Measurements from ENCODE around the gene KSR1. TPM values are rescaled to one million over a fixed set of nuclear protein-coding genes. Genes with fewer than 3 reads are reported as not detected.

The KSR1 gene
- total RNA-seq, 4 donors from 2014 or later = 26.0 to 37.5 (median 35.0) TPM

DNA sequence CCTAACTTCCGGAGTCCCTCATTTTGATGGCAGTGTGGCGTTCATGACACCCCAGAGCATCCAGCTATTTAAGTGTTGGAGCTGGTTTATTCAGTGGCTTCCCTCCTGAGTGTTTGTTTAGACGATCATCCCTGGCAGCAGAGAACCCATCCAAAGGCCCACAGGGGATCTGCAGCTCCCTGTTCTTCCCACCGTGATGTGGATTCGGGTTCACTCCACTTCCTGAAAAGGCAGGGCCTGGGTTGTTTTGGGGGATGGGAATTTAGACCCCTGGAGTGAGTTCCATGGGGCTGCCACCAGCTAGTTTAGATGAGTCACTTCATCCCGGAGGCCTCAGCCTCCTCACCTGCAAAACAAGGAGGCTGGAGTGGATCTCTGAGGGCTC, 2.3 kb downstream of the KSR1 start:
- WGBS, 2 donors = 38 to 62% methylated on average over 6 of the region's 6 CpGs
- no peak for TF ChIP-seq POLR2A (IDR thresholded peaks at IDR 0.05)
- TF ChIP-seq, protein P1, sequence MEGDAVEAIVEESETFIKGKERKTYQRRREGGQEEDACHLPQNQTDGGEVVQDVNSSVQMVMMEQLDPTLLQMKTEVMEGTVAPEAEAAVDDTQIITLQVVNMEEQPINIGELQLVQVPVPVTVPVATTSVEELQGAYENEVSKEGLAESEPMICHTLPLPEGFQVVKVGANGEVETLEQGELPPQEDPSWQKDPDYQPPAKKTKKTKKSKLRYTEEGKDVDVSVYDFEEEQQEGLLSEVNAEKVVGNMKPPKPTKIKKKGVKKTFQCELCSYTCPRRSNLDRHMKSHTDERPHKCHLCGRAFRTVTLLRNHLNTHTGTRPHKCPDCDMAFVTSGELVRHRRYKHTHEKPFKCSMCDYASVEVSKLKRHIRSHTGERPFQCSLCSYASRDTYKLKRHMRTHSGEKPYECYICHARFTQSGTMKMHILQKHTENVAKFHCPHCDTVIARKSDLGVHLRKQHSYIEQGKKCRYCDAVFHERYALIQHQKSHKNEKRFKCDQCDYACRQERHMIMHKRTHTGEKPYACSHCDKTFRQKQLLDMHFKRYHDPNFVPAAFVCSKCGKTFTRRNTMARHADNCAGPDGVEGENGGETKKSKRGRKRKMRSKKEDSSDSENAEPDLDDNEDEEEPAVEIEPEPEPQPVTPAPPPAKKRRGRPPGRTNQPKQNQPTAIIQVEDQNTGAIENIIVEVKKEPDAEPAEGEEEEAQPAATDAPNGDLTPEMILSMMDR (IDR thresholded peaks at IDR 0.05) = no peak
- intact Hi-C loops (cut with DNase I; ENCODE audit: low total_unique reads) = no loop called here
- no peak for DNase-seq (ENCODE audit: low spot score in 2 of 2)
- no peak overlapping the region for H3K4me3 ChIP-seq (ENCODE audit: low read depth, poor library complexity, severe bottlenecking)

DNA sequence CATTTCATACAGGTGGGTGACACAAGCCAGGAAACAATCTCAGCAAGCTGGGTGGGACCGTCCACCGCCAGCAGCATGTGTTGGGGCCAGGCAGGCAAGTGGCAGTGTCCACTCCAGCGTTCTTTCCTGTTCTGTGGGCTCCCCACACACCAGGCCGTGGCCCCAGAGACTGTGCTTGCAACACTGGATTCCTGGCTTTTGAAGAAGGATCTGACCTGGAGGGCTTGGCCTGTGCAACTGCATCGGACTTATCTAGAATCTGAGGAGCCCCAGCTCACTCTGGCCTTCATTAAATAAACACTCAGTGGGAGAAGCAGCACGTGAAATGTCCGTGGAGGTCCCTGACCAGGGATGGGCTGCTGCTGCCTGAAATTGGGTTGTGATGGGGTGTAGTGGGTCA, 3.2 kb downstream of the KSR1 start:
- TF ChIP-seq POLR2A (IDR thresholded peaks at IDR 0.05) = no peak
- TF ChIP-seq, protein P1 (IDR thresholded peaks at IDR 0.05) = no peak
- no peak overlapping the region for H3K4me3 ChIP-seq (ENCODE audit: low read depth, poor library complexity, severe bottlenecking)
- 68 to 73% methylated on average over 7 of the region's 7 CpGs for WGBS, 2 donors
- intact Hi-C loops (cut with DNase I; ENCODE audit: low total_unique reads) = no loop called here
- DNase-seq (ENCODE audit: low spot score in 2 of 2) = no peak

DNA sequence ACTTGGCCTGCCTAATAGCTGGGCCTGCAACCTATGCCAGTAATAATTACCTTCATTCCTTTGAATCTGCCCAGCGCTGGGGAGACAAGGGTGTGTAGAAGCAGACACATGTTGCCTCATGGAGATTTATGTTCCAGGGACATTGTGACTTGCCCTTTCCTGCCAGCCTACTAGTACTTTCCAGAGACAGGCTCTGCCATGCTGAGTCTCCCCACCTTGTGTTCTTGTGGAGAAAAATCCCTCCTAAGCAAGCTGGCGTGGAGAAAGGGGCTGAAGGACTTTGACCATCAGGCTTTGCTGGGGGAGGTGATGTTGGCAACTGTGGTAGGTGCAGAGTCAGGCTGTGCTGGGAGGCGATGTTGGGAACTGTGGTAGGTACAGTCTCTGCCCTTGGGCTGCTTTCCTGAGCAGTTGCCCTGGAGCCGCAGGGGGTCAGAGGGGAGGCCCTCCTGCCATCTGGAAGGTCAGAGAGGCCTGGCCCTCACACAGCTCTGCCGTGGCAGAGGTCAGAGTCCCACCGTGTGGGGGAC, 4.0 kb downstream of the KSR1 start:
- intact Hi-C loops (cut with DNase I; ENCODE audit: low total_unique reads) = loop anchor here (10.0 kb wide), 2 partner anchors 95 to 135 kb away; no protein-coding TSS in a partner anchor
- 39 to 41% methylated on average over 6 of the region's 6 CpGs for WGBS, 2 donors
- TF ChIP-seq POLR2A (IDR thresholded peaks at IDR 0.05) = no peak
- TF ChIP-seq, protein P1 (IDR thresholded peaks at IDR 0.05) = no peak
- H3K4me3 ChIP-seq (ENCODE audit: low read depth, poor library complexity, severe bottlenecking) = no peak overlapping the region
- DNase-seq (ENCODE audit: low spot score in 2 of 2) = no peak

DNA sequence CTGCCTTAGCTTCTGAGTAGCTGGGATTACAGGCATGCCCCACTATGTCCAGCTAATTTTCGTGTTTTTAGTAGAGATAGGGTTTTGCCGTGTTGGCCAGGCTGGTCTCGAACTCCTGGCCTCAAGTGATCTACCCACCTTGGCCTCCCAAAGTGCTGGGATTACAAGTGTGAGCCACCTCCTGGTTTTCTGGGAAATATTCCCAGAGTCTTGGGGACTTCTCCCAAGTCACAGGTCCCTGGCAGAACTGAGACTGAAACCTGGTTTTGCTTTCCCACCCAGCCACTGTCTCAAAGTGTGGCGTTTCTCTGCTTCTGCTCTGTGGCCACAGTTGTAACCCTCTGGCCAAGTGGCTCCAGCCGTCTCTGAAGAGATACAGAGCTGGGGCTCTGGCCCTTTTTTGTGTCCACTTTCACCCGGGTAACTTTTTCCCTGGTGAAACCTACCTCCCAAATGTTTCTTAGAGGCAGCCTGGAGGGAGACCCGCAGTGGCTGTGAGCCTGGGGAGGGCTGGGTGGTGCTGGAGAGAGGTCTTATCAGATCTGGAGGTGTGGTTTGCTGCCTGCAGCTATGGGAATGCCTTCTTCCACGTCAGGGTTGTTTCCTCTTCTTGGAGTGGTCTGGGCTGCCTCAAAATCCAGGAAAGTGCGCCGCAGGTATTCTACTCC, 5.1 kb downstream of the KSR1 start:
- WGBS, 2 donors = 63 to 67% methylated on average over 10 of the region's 10 CpGs
- no peak overlapping the region for H3K4me3 ChIP-seq (ENCODE audit: low read depth, poor library complexity, severe bottlenecking)
- intact Hi-C loops (cut with DNase I; ENCODE audit: low total_unique reads) = loop anchor here (10.0 kb wide), 2 partner anchors 97 to 133 kb away; no protein-coding TSS in a partner anchor
- TF ChIP-seq, protein P1 (IDR thresholded peaks at IDR 0.05) = no peak
- TF ChIP-seq POLR2A (IDR thresholded peaks at IDR 0.05) = no peak
- DNase-seq (ENCODE audit: low spot score in 2 of 2) = no peak

DNA sequence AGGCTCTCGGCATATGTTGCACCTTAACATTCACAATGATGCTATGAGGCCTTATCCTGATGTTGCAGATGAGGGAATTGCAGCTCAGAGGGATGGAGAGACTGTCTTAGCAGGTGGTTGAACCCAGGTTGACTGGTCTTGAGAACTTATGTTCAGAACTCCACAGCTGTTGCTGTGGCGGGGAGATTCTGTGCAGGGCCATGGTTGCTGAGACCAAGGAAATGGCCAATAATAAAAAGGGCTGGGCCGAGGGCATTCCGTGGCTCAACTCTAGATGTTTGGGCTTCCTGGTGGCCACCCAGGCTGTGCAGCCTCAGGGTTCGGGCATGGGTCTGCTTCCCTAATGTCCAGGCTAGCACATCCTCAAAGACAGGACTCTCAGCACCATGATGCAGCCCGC, 5.9 kb downstream of the KSR1 start:
- WGBS, 2 donors = 95 to 96% methylated on average over 6 of the region's 6 CpGs
- no peak for TF ChIP-seq POLR2A (IDR thresholded peaks at IDR 0.05)
- TF ChIP-seq, protein P1 (IDR thresholded peaks at IDR 0.05) = no peak
- intact Hi-C loops (cut with DNase I; ENCODE audit: low total_unique reads) = loop anchor here (10.0 kb wide), 2 partner anchors 97 to 133 kb away; no protein-coding TSS in a partner anchor
- DNase-seq (ENCODE audit: low spot score in 2 of 2) = no peak
- H3K4me3 ChIP-seq (ENCODE audit: low read depth, poor library complexity, severe bottlenecking) = no peak overlapping the region
